HG03175 (cell line): ENCODE results near the gene PCDHGA1.
"Not testable (repeated sequence)": the region's sequence is repeated elsewhere in the genome, so short reads cannot be mapped to it uniquely, and the experiment has no call there.

Experiments used
- ATAC-seq: cut with Tn5 transposase; IDR thresholded peaks from one replicate; pipeline ENCODE4 v1.9.1; 2021; ENCODE audit warnings: mild to moderate bottlenecking, moderate library complexity; ENCODE audit not compliant: unreplicated experiment

The PCDHGA1 gene

GRCh38 chr5:141345327-141345726, 15.0 kb downstream of the PCDHGA1 start:
- ATAC-seq = no peak

GRCh38 chr5:141346017-141346416, 15.7 kb downstream of the PCDHGA1 start:
- not testable (repeated sequence) for ATAC-seq

- ATAC-seq = peak; percentile 79
Observed at GRCh38 chr5:141349917-141350619, 19.8 kb downstream of the PCDHGA1 start, which contains the start of gene PCDHGB1. PCDHGB1 (plus strand) TSS chr5:141350099; CDS start chr5:141350261, 162 bp downstream.

GRCh38 chr5:141351591-141351990, 21.3 kb downstream of the PCDHGA1 start:
- ATAC-seq = no peak

- ATAC-seq = no peak
Observed at GRCh38 chr5:141354900-141355469, 24.7 kb downstream of the PCDHGA1 start, which contains the start of gene PCDHGA4. PCDHGA4 (plus strand) TSS chr5:141355021; CDS start chr5:141355108, 87 bp downstream.

- no peak for ATAC-seq
Observed at GRCh38 chr5:141355641-141356040, 25.3 kb downstream of the PCDHGA1 start.

- no peak for ATAC-seq
Observed at GRCh38 chr5:141356133-141356532, 25.8 kb downstream of the PCDHGA1 start.

GRCh38 chr5:141356950-141357349, 26.6 kb downstream of the PCDHGA1 start:
- no peak for ATAC-seq

GRCh38 chr5:141359790-141360426, 29.6 kb downstream of the PCDHGA1 start, which contains the start of gene PCDHGB2:
PCDHGB2 (plus strand) TSS chr5:141359994; CDS start chr5:141360136, 142 bp downstream.
- peak; percentile 39 for ATAC-seq

GRCh38 chr5:141360685-141361084, 30.4 kb downstream of the PCDHGA1 start:
- ATAC-seq = no peak

- ATAC-seq = no peak
Observed at GRCh38 chr5:141362719-141363118, 32.4 kb downstream of the PCDHGA1 start.

- ATAC-seq = no peak
Observed at GRCh38 chr5:141363952-141364660, 33.8 kb downstream of the PCDHGA1 start, which contains the start of gene PCDHGA5. PCDHGA5 (plus strand) TSS chr5:141364162; CDS start chr5:141364331, 169 bp downstream.

GRCh38 chr5:141366016-141366896, 35.9 kb downstream of the PCDHGA1 start:
- ATAC-seq = no peak

- ATAC-seq = peak; percentile 87
Observed at GRCh38 chr5:141369994-141370848, 39.9 kb downstream of the PCDHGA1 start, which contains the start of gene PCDHGB3. PCDHGB3 (plus strand) TSS chr5:141370242; CDS start chr5:141370395, 153 bp downstream.

GRCh38 chr5:141371572-141372475, 41.5 kb downstream of the PCDHGA1 start:
- ATAC-seq = no peak

- no peak for ATAC-seq
Observed at GRCh38 chr5:141373673-141374317, 43.5 kb downstream of the PCDHGA1 start, which contains the start of gene PCDHGA6. PCDHGA6 (plus strand) TSS chr5:141373891; CDS start chr5:141374084, 193 bp downstream.

GRCh38 chr5:141374627-141375026, 44.3 kb downstream of the PCDHGA1 start:
- no peak for ATAC-seq
